SK-N-SH (cell line): Measurements from ENCODE around the gene FGD6. TPM values are rescaled to one million over a fixed set of nuclear protein-coding genes. Genes with fewer than 3 reads are reported as not detected.

Experiments
- CTCF ChIA-PET: fragments of 300-600, 350-600 bp; formaldehyde crosslinking; extraction: SDS; loops from one replicate; lab custom pipeline; 2021; lab: Yijun Ruan, JAX
- POLR2A ChIA-PET: fragments of 350-600 bp; sonication (Branson Sonifier 250); formaldehyde crosslinking; extraction: SDS; loops from one replicate; lab custom pipeline; 2020; ENCODE audit warnings: antibody characterized with exemption, inconsistent platforms; lab: Yijun Ruan, JAX
- DNase-seq: peaks from one replicate; pipeline ENCODE4 v3.0.0; 2012
- H2AFZ ChIP-seq: fragments of 200-600 bp; sonication (generic); 2 replicates; pipeline ENCODE4 v1.8.1; 2016; ENCODE audit warnings: antibody characterized with exemption, mild to moderate bottlenecking, low read depth
- H3F3A ChIP-seq: fragments of 200-600 bp; sonication (generic); replicated peaks from 2 replicates; pipeline ENCODE3; 2016; ENCODE audit warnings: antibody characterized with exemption, mild to moderate bottlenecking; ENCODE audit not compliant: insufficient read depth
- H3K27ac ChIP-seq, 2 experiments: fragments of 200-500 bp in 1 of 2; fragments of 200-600 bp in 1 of 2; sonication (Bioruptor generic) in 1 of 2; sonication (generic), shearing (Covaris generic) in 1 of 2; 2 replicates each; pipeline versions ENCODE4 v1.5.1 to v1.6.1; 2014 to 2016; ENCODE audit warnings: low read depth in 2 of 2, inconsistent platforms in 1 of 2, low read length in 1 of 2, mild to moderate bottlenecking in 1 of 2, mixed read lengths in 1 of 2
- H3K27me3 ChIP-seq: fragments of 200-600 bp; sonication (generic), shearing (Covaris generic); 2 replicates; pipeline ENCODE4 v1.6.1; 2016; ENCODE audit warnings: mixed run types; ENCODE audit not compliant: insufficient read depth
- H3K36me3 ChIP-seq, 2 experiments: fragments of 200-500 bp in 1 of 2; fragments of 200-600 bp in 1 of 2; sonication (Bioruptor generic) in 1 of 2; sonication (generic) in 1 of 2; replicated peaks in 1 of 2; 2 replicates each; pipeline versions ENCODE3 to v1.5.1; 2014 to 2016; ENCODE audit warnings: low read length in 1 of 2, mild to moderate bottlenecking in 1 of 2; ENCODE audit not compliant: insufficient read depth in 2 of 2, control insufficient read depth in 1 of 2
- H3K4me1 ChIP-seq, 2 experiments: fragments of 200-500 bp in 1 of 2; fragments of 200-600 bp in 1 of 2; sonication (Bioruptor generic) in 1 of 2; sonication (generic), shearing (Covaris generic) in 1 of 2; 2 replicates each; pipeline versions ENCODE4 v1.5.1 to v1.6.1; 2014 to 2016; ENCODE audit warnings: low read depth in 1 of 2, low read length in 1 of 2, mixed run types in 1 of 2; ENCODE audit not compliant: insufficient read depth in 2 of 2, control insufficient read depth in 1 of 2
- H3K4me2 ChIP-seq: fragments of 200-600 bp; sonication (generic), shearing (Covaris generic); 2 replicates; pipeline ENCODE4 v1.6.1; 2017; ENCODE audit warnings: mixed run types
- H3K4me3 ChIP-seq, 2 experiments: fragments of 200-500 bp in 1 of 2; fragments of 200-600 bp in 1 of 2; sonication (Bioruptor generic) in 1 of 2; sonication (generic), shearing (Covaris generic) in 1 of 2; 2 replicates each; pipeline versions ENCODE4 v1.5.1 to v1.8.1; 2014 to 2016; ENCODE audit warnings: low read depth in 2 of 2, inconsistent platforms in 1 of 2, low read length in 1 of 2, mild to moderate bottlenecking in 1 of 2, mixed read lengths in 1 of 2, moderate library complexity in 1 of 2
- H3K79me2 ChIP-seq: fragments of 200-600 bp; sonication (generic); 2 replicates; pipeline ENCODE4 v1.8.1; 2017; ENCODE audit warnings: mild to moderate bottlenecking; ENCODE audit not compliant: insufficient read depth
- H3K9ac ChIP-seq: fragments of 200-600 bp; sonication (generic); 2 replicates; pipeline ENCODE4 v1.6.1; 2017; ENCODE audit warnings: mixed run types
- H3K9me2 ChIP-seq: fragments of 200-600 bp; sonication (generic); 2 replicates; pipeline ENCODE4 v1.6.1; 2017; ENCODE audit warnings: mixed run types
- H3K9me3 ChIP-seq: fragments of 200-600 bp; sonication (generic); 2 replicates; pipeline ENCODE4 v1.6.1; 2017; ENCODE audit warnings: mixed run types, mild to moderate bottlenecking, moderate library complexity
- H4K20me1 ChIP-seq: fragments of 200-600 bp; sonication (generic); 2 replicates; pipeline ENCODE4 v1.6.1; 2017; ENCODE audit warnings: mild to moderate bottlenecking, mixed run types; ENCODE audit not compliant: insufficient read depth
- CHD2 ChIP-seq: fragments of 150-350 bp; IDR thresholded peaks from 2 replicates; pipeline ENCODE4 v1.6.1; 2018; ENCODE audit warnings: low read length; ENCODE audit not compliant: partially characterized antibody
- EP300 ChIP-seq, 2 experiments: IDR thresholded peaks; 2 replicates each; pipeline versions ENCODE4 v1.4.0 to v1.6.1; 2012; ENCODE audit warnings: borderline replicate concordance in 1 of 2, low read depth in 1 of 2, low read length in 1 of 2
- FOXJ3 ChIP-seq: sonication (generic); formaldehyde crosslinking; IDR thresholded peaks from 2 replicates; pipeline ENCODE4 v1.5.1; 2020; ENCODE audit warnings: mild to moderate bottlenecking, missing genetic modification reagents
- FOXM1 ChIP-seq: IDR thresholded peaks from 2 replicates; pipeline ENCODE4 v1.4.0; 2012; ENCODE audit warnings: low read depth, mild to moderate bottlenecking
- GABPA ChIP-seq: IDR thresholded peaks from 2 replicates; pipeline ENCODE4 v1.4.0; 2012; ENCODE audit warnings: low read depth, mild to moderate bottlenecking
- GATA2 ChIP-seq: sonication (generic); formaldehyde crosslinking; IDR thresholded peaks from 2 replicates; pipeline ENCODE4 v1.5.0; 2020; ENCODE audit warnings: mild to moderate bottlenecking, missing genetic modification reagents
- JUND ChIP-seq: IDR thresholded peaks from 2 replicates; pipeline ENCODE4 v1.4.0; 2012
- NFIC ChIP-seq: IDR thresholded peaks from 2 replicates; pipeline ENCODE4 v1.4.0; 2012; ENCODE audit warnings: borderline replicate concordance
- POLR2AphosphoS5 ChIP-seq: IDR thresholded peaks from 2 replicates; pipeline ENCODE4 v1.6.1; 2012; ENCODE audit warnings: low read depth, low read length
- RAD21 ChIP-seq: IDR thresholded peaks from 2 replicates; pipeline ENCODE4 v1.6.1; 2012; ENCODE audit warnings: mild to moderate bottlenecking, low read length
- RCOR1 ChIP-seq: fragments of 150-350 bp; IDR thresholded peaks from 2 replicates; pipeline ENCODE4 v1.6.1; 2017; ENCODE audit warnings: antibody characterized with exemption, low read length
- RXRA ChIP-seq: IDR thresholded peaks from 2 replicates; pipeline ENCODE4 v1.4.0; 2012; ENCODE audit warnings: low read depth, mild to moderate bottlenecking, borderline replicate concordance
- TAF1 ChIP-seq: IDR thresholded peaks from 2 replicates; pipeline ENCODE4 v1.6.1; 2012; ENCODE audit warnings: low read depth, mild to moderate bottlenecking, low read length, moderate library complexity, borderline replicate concordance
- TCF12 ChIP-seq: IDR thresholded peaks from 2 replicates; pipeline ENCODE4 v1.4.0; 2012
- TEAD4 ChIP-seq: IDR thresholded peaks from 2 replicates; pipeline ENCODE4 v1.4.0; 2012; ENCODE audit warnings: mild to moderate bottlenecking, borderline replicate concordance; ENCODE audit not compliant: insufficient read depth
- WGBS: methylation state at CpG from one replicate; pipeline ENCODE4 v1.1.6; 2017; ENCODE audit warnings: low lambda C conversion rate; 5-methylcytosine and 5-hydroxymethylcytosine counted together
- polyA plus RNA-seq, 3 experiments: library from polyadenylated mRNA; depleted of rRNA; stranded (reverse); fragments of >200 nt; gene quantifications; 2 replicates each; pipeline ENCODE4 v1.2.3, GENCODE V29; 2012
- TF ChIP-seq, protein P1 (sequence below): IDR thresholded peaks from 2 replicates; pipeline ENCODE4 v1.6.1; 2012; ENCODE audit warnings: mild to moderate bottlenecking, low read depth, low read length, moderate library complexity
- TF ChIP-seq, protein P2 (sequence below): IDR thresholded peaks from 2 replicates; pipeline ENCODE4 v1.4.0; 2012; ENCODE audit warnings: low read depth, borderline replicate concordance
- TF ChIP-seq, protein P3 (sequence below): IDR thresholded peaks from 2 replicates; pipeline ENCODE4; 2012

Gene FGD6
- polyA plus RNA-seq, 1 of the 3 experiments (the other 2 are of a cell fraction) = 2.8 TPM

DNA sequence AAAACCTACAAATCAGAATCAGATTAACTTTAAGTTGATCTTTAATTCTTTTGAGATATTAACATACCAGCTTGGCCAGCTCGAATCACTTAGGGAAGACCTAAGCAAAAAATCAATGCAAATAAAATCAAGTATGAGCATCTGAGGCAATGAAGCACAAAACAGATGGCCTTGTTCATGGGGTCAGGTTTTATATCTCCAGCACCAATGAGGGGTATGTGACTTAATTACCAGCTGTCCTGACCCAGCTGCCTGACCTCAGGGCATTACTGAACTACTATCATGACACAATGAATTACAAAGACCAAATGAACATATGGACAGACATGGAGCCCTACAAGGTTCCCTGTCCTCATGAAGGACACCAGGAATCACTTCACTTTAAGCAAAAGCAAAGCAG is 70.5 kb downstream of the FGD6 start:
- H3K79me2 ChIP-seq = no peaks in the 10 kb centered on the region
- TF ChIP-seq FOXM1 (no peak), JUND (no peak), TEAD4 (peak; percentile 43; the same call in 1 of the 2 replicates), RCOR1 (peak; percentile 99), CHD2 (peak; percentile 90), RXRA (no peak), TAF1 (no peak), TCF12 (peak; percentile 74), GATA2 (CRISPR knock-in tag) (peak; percentile 90), POLR2AphosphoS5 (peak; percentile 42; the same call in 1 of the 2 replicates), GABPA (no peak), EP300 (IDR thresholded peaks at IDR 0.05; ENCODE audit: borderline replicate concordance in 1 of 2, low read depth in 1 of 2, low read length in 1 of 2) (peak in 1 of 2 experiments; percentile 97; a peak in 2 of 4 replicates), RAD21 (peak; percentile 24), FOXJ3 (CRISPR knock-in tag) (peak; percentile 74), NFIC (no peak)
- TF ChIP-seq, protein P1, sequence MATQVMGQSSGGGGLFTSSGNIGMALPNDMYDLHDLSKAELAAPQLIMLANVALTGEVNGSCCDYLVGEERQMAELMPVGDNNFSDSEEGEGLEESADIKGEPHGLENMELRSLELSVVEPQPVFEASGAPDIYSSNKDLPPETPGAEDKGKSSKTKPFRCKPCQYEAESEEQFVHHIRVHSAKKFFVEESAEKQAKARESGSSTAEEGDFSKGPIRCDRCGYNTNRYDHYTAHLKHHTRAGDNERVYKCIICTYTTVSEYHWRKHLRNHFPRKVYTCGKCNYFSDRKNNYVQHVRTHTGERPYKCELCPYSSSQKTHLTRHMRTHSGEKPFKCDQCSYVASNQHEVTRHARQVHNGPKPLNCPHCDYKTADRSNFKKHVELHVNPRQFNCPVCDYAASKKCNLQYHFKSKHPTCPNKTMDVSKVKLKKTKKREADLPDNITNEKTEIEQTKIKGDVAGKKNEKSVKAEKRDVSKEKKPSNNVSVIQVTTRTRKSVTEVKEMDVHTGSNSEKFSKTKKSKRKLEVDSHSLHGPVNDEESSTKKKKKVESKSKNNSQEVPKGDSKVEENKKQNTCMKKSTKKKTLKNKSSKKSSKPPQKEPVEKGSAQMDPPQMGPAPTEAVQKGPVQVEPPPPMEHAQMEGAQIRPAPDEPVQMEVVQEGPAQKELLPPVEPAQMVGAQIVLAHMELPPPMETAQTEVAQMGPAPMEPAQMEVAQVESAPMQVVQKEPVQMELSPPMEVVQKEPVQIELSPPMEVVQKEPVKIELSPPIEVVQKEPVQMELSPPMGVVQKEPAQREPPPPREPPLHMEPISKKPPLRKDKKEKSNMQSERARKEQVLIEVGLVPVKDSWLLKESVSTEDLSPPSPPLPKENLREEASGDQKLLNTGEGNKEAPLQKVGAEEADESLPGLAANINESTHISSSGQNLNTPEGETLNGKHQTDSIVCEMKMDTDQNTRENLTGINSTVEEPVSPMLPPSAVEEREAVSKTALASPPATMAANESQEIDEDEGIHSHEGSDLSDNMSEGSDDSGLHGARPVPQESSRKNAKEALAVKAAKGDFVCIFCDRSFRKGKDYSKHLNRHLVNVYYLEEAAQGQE = no peak
- TF ChIP-seq, protein P2, sequence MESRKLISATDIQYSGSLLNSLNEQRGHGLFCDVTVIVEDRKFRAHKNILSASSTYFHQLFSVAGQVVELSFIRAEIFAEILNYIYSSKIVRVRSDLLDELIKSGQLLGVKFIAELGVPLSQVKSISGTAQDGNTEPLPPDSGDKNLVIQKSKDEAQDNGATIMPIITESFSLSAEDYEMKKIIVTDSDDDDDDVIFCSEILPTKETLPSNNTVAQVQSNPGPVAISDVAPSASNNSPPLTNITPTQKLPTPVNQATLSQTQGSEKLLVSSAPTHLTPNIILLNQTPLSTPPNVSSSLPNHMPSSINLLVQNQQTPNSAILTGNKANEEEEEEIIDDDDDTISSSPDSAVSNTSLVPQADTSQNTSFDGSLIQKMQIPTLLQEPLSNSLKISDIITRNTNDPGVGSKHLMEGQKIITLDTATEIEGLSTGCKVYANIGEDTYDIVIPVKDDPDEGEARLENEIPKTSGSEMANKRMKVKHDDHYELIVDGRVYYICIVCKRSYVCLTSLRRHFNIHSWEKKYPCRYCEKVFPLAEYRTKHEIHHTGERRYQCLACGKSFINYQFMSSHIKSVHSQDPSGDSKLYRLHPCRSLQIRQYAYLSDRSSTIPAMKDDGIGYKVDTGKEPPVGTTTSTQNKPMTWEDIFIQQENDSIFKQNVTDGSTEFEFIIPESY = no peak
- TF ChIP-seq, protein P3, sequence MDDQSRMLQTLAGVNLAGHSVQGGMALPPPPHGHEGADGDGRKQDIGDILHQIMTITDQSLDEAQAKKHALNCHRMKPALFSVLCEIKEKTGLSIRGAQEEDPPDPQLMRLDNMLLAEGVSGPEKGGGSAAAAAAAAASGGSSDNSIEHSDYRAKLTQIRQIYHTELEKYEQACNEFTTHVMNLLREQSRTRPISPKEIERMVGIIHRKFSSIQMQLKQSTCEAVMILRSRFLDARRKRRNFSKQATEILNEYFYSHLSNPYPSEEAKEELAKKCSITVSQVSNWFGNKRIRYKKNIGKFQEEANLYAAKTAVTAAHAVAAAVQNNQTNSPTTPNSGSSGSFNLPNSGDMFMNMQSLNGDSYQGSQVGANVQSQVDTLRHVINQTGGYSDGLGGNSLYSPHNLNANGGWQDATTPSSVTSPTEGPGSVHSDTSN = 0 out of 2 replicates have a peak, but pooled peaks have one; percentile 14
- H3K4me2 ChIP-seq = no peak overlapping the region
- no peak overlapping the region for H2AFZ ChIP-seq
- H3K27me3 ChIP-seq = no peaks in the 10 kb centered on the region
- H3F3A ChIP-seq = peaks cover 5% of the 10 kb centered on the region
- H3K9me2 ChIP-seq = no peaks in the 10 kb centered on the region
- H4K20me1 ChIP-seq = no peaks in the 10 kb centered on the region
- H3K9me3 ChIP-seq = no peaks in the 10 kb centered on the region
- H3K9ac ChIP-seq = no peak overlapping the region
- peaks cover 4 to 20% of the 10 kb centered on the region in 2 experiments; a peak in 2 of 4 replicates for H3K4me1 ChIP-seq
- ChIA-PET POLR2A (interaction anchor here (1.2 kb wide), 1 partner anchor 70 kb away, joined by 4 read pairs; the partner anchor contains the start of genes FGD6 and VEZT), CTCF (interaction anchor here (0.7 to 2.2 kb wide), 7 partner anchors 16 to 388 kb away, joined by 3 to 11 read pairs (median 3); partner anchors contain the start of genes FGD6 and VEZT)
- no peak overlapping the region for H3K4me3 ChIP-seq
- DNase-seq = peak; percentile 78
- H3K27ac ChIP-seq = peak overlapping the region in 1 of 2 experiments; percentile 56; a peak in 2 of 4 replicates
- H3K36me3 ChIP-seq = peaks cover 0 to 12% of the 10 kb centered on the region in 2 experiments
- 50% methylated on average over 1 of the region's 1 CpG for WGBS
